Activated CD8-positive, alpha-beta T cell treated with anti-CD3 and anti-CD28 coated beads for 36 hours (primary cell): Measurements from ENCODE around the gene RXRA. TPM values are rescaled to one million over a fixed set of nuclear protein-coding genes. Genes with fewer than 3 reads are reported as not detected.

Source experiments
- ATAC-seq: fragments of 200-7000 bp; cut with Tn5 transposase; one replicate; pipeline ENCODE4 v1.10.0; 2021; ENCODE audit warnings: mild to moderate bottlenecking, moderate library complexity
- CTCF ChIA-PET: fragments of 350-600 bp; sonication (Branson Sonifier 250); formaldehyde crosslinking; loops from one replicate; lab custom pipeline; 2021; ENCODE audit warnings: antibody characterized with exemption; lab: Charles Lee
- POLR2A ChIA-PET: fragments of 350-600 bp; sonication (Branson Sonifier 250); formaldehyde crosslinking; loops from one replicate; lab custom pipeline; 2021; ENCODE audit warnings: antibody characterized with exemption; lab: Charles Lee
- DNase-seq: peaks from one replicate; pipeline ENCODE4 v3.0.0-alpha.2; 2020
- H3K27ac Mint-ChIP-seq: one replicate; pipeline ENCODE4 v1.8.0; 2021; ENCODE audit warnings: mild to moderate bottlenecking, mixed read lengths
- H3K27me3 Mint-ChIP-seq: one replicate; pipeline ENCODE4 v1.8.0; 2021; ENCODE audit warnings: mixed read lengths
- H3K36me3 Mint-ChIP-seq: one replicate; pipeline ENCODE4 v1.8.0; 2021; ENCODE audit warnings: low read depth, mixed read lengths
- H3K4me1 Mint-ChIP-seq: one replicate; pipeline ENCODE4 v1.8.0; 2021; ENCODE audit warnings: low read depth, mixed read lengths
- H3K4me3 Mint-ChIP-seq: one replicate; pipeline ENCODE4 v1.8.0; 2021; ENCODE audit warnings: mild to moderate bottlenecking, moderate library complexity, mixed read lengths
- H3K9me3 Mint-ChIP-seq: one replicate; pipeline ENCODE4 v1.8.0; 2021; ENCODE audit warnings: mixed read lengths
- intact Hi-C: fragments of 100-400 bp; cut with micrococcal nuclease; formaldehyde crosslinking; loops from one replicate; pipeline ENCODE4 v1.10.0; 2022
- total RNA-seq, 2 experiments: library from RNA; stranded (reverse); gene quantifications; one replicate each; pipeline ENCODE4 v1.2.3, GENCODE V29; 2021
- TF ChIP-seq, protein P1 (sequence below): fragments of 200-600 bp; IDR thresholded peaks from one replicate; pipeline ENCODE4 v1.8.0; 2022; ENCODE audit warnings: antibody characterized with exemption, mild to moderate bottlenecking

Gene RXRA
- total RNA-seq, 2 experiments from 2014 or later: 23.2 to 23.8 TPM

DNA sequence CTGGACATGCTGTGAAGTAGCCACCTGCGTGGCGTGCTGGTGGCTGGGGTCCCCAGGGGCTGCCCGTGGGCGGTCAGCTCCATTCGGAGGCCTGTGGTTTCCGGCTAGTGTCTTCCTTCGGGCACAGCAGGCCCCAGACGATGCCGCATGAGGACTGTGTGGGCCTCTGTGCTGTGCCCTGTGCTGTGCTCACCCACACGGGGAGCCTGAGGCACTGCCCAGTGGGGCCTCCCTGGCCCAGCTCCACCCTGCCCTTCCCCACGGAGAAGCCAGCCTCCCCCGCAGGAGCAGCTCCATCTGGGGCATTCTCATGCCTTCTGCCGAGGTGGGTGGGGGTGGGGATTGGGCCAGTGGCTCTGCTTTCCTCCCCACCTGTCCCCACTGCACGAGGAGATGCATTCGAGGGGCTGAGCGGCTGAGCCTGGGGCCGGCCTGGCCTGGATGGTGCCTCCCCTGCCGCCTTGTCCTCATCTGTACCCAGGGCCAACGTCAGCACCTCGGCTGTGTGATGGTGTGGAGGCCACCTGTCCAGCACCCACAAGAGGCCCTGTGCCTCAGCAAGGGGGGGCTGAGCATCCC lies 24.2 kb downstream of the RXRA start:
- Mint-ChIP-seq H3K36me3 (no peaks in the 10 kb centered on the region), H3K4me3 (no peak overlapping the region), H3K9me3 (no peaks in the 10 kb centered on the region), H3K4me1 (no peaks in the 10 kb centered on the region), H3K27me3 (no peaks in the 10 kb centered on the region), H3K27ac (no peak overlapping the region)
- intact Hi-C loops: no loop called here
- ATAC-seq: no peak
- CTCF ChIA-PET: no interaction called here
- TF ChIP-seq, protein P1, sequence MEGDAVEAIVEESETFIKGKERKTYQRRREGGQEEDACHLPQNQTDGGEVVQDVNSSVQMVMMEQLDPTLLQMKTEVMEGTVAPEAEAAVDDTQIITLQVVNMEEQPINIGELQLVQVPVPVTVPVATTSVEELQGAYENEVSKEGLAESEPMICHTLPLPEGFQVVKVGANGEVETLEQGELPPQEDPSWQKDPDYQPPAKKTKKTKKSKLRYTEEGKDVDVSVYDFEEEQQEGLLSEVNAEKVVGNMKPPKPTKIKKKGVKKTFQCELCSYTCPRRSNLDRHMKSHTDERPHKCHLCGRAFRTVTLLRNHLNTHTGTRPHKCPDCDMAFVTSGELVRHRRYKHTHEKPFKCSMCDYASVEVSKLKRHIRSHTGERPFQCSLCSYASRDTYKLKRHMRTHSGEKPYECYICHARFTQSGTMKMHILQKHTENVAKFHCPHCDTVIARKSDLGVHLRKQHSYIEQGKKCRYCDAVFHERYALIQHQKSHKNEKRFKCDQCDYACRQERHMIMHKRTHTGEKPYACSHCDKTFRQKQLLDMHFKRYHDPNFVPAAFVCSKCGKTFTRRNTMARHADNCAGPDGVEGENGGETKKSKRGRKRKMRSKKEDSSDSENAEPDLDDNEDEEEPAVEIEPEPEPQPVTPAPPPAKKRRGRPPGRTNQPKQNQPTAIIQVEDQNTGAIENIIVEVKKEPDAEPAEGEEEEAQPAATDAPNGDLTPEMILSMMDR: no peak
- no peak for DNase-seq
- POLR2A ChIA-PET: interaction anchor here (0.6 kb wide), 1 partner anchor 27 kb away, joined by 3 read pairs; no protein-coding TSS in a partner anchor

DNA sequence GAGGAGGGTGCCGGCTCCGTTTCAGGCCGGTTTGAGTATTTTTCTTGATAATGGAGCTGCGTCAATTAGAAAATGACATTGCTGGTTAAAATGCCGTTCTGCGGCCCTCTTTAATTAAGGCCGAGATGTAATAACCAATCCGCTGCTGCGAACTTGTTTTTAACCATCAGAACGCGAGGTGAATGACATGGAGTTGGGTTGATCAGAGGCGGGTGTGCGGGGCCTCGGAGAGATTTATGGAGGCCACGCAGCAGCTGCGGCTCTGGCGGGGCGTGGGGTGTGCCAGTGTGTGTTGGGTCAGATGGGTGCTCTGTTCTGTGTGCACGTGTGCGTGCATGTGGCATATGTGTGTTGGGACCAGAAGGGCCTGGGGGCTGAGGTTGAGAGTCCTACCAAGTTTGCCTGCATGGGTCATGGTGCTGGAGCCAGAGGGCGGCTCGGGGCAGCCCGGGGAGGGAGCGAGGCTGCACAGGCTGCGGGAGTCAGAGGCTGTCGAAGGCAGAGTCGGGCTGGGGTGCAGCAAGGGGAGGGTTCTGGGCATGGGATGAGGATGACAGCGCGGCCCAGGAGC lies 25.4 kb downstream of the RXRA start:
- DNase-seq: no peak
- Mint-ChIP-seq H3K9me3 (no peaks in the 10 kb centered on the region), H3K27ac (no peak overlapping the region), H3K36me3 (no peaks in the 10 kb centered on the region), H3K4me3 (no peak overlapping the region), H3K4me1 (no peaks in the 10 kb centered on the region), H3K27me3 (no peaks in the 10 kb centered on the region)
- CTCF ChIA-PET: no interaction called here
- no peak for ATAC-seq
- POLR2A ChIA-PET: no interaction called here
- TF ChIP-seq, protein P1: no peak
- intact Hi-C loops: no loop called here

DNA sequence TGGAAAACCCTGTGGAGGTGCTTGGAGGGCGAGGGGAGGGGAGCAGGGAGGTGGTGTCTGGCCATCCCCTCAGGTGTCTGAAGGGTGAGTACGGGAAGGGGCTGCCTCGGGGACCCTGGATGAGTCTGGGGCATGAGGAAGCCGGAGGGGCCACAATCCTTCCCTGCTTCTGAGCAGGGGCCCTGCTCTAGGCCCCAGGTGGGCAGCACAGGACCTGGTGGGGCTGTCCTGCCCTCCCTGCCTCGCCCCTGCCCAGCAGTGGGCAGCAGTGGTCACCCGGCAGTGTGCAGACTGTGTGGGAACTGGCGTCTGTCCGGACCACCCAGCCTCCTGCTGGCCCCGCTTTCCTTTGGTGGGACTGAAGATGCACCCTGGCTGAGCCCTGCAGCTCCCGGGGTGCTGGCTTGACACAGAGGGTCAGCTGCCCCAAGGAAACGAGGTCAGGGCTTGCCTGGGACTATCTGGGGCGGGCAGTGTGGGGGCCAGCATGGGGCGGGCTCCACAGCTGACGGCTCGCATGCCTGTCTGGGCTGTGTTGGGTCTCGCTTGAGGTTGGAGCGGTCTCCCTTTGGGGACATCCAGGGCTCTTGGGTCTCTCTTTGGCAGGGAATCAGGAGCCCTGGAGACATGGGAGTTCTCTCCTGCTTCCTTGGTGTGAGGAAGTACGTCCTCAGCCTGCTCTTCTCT lies 26.1 kb downstream of the RXRA start:
- ATAC-seq: no peak
- Mint-ChIP-seq H3K36me3 (no peaks in the 10 kb centered on the region), H3K9me3 (no peaks in the 10 kb centered on the region), H3K4me1 (no peaks in the 10 kb centered on the region), H3K4me3 (no peak overlapping the region), H3K27ac (no peak overlapping the region), H3K27me3 (no peaks in the 10 kb centered on the region)
- no peak for DNase-seq
- ChIA-PET CTCF (no interaction called here), POLR2A (no interaction called here)
- intact Hi-C loops: no loop called here
- TF ChIP-seq, protein P1: no peak

DNA sequence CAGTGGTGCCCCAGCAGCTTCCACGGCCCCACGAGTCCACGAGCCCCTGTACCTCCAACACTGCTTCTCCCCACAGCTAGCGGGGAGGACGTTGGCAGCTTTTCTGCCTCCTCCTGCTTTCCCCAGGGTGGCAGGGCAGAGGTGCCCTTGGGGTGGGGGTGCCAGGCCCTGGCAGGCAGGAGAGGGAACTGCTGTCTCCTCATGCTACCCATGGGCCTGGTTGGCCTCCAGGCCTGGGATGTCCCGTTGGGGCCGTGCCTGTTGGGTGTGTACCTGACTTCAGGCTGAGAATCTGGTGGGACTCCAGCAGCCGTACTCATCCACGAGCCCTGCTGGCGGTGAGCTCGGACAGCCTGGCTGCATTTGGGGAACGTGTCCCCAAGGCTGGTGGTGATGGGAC lies 27.3 kb downstream of the RXRA start:
- intact Hi-C loops: no loop called here
- ATAC-seq (no peak), DNase-seq (no peak)
- ChIA-PET POLR2A (no interaction called here), CTCF (no interaction called here)
- Mint-ChIP-seq H3K27ac (no peak overlapping the region), H3K4me3 (no peak overlapping the region), H3K9me3 (no peaks in the 10 kb centered on the region), H3K36me3 (no peaks in the 10 kb centered on the region), H3K4me1 (no peaks in the 10 kb centered on the region), H3K27me3 (no peaks in the 10 kb centered on the region)
- TF ChIP-seq, protein P1: no peak

DNA sequence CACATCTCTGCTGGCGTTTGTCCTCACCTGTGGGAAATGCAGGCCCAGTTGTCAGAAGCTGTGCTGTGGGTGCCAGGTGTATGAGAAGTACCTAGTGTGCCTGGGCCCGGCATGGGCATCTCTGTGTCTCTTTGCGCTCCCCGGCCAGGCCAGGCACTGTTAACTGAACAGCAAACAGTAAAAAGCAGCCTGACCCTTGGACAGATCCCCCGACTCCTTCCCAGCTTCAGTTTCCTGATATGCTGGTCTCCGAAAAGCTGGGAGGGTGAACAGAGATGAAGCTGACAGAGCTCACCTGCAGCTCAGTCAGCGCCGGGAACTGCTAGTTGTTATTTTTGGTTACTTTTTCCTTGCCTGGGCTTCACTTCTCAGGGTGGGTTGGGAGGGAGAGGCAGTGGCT lies 28.9 kb downstream of the RXRA start:
- no peak for DNase-seq
- H3K27ac Mint-ChIP-seq: no peak overlapping the region
- H3K4me1 Mint-ChIP-seq: no peaks in the 10 kb centered on the region
- intact Hi-C loops: no loop called here
- H3K36me3 Mint-ChIP-seq: no peaks in the 10 kb centered on the region
- no peak overlapping the region for H3K4me3 Mint-ChIP-seq
- ChIA-PET CTCF (interaction anchor here (1.6 kb wide), 1 partner anchor 10 kb away, joined by 4 read pairs; no protein-coding TSS in a partner anchor), POLR2A (interaction anchor here (0.8 kb wide), 1 partner anchor 36 kb away, joined by 3 read pairs; no protein-coding TSS in a partner anchor)
- ATAC-seq: no peak
- H3K27me3 Mint-ChIP-seq: no peaks in the 10 kb centered on the region
- H3K9me3 Mint-ChIP-seq: no peaks in the 10 kb centered on the region
- TF ChIP-seq, protein P1: no peak
